ENCODE measurements around the gene UFC1. TPM values are rescaled to one million over a fixed set of nuclear protein-coding genes. Genes with fewer than 3 reads are reported as not detected.

Gene UFC1
- total and polyA plus RNA-seq, 4 donors, result 99.6 to 149 (median 112) TPM

GRCh38 chr1:161177112-161177935 is 23.5 kb downstream of the UFC1 start, which contains the start of gene B4GALT3:
Gene B4GALT3 (minus strand): TSS chr1:161177507. CDS start chr1:161176060, 1,447 bp downstream.
- no peaks in the 10 kb centered on the region for H3K9me3 ChIP-seq (ENCODE audit: control insufficient read depth in 4 of 4, insufficient read depth in 3 of 4, low read length in 3 of 4)
- no peak for TF ChIP-seq CTCF (IDR thresholded peaks at IDR 0.05; ENCODE audit: control extremely low read depth, extremely low read depth)
- H3K4me3 ChIP-seq, result peak within 1 kb of the TSS; percentile 82
- H3K4me1 ChIP-seq (ENCODE audit: control insufficient read depth in 5 of 5, insufficient read depth in 5 of 5, low read length in 5 of 5), result peaks cover 0 to 21% (median 7%) of the 10 kb centered on the region in 5 donors
- H3K9ac ChIP-seq (ENCODE audit: insufficient read depth in 1 of 2, low read length in 2 of 2), result peak within 1 kb of the TSS; percentile 79 to 93
- peak; percentile 96 for ATAC-seq (ENCODE audit: insufficient read depth, low FRiP score)
- H3K27me3 ChIP-seq (ENCODE audit: control insufficient read depth in 3 of 3, insufficient read depth in 3 of 3, low read length in 2 of 3), result no peaks in the 10 kb centered on the region
- peaks cover 6 to 37% (median 18%) of the 10 kb centered on the region in 4 donors for H3K36me3 ChIP-seq (ENCODE audit: control insufficient read depth in 4 of 4, insufficient read depth in 4 of 4, low read length in 4 of 4)
- H3K27ac ChIP-seq (ENCODE audit: low read depth in 1 of 2, low read length in 1 of 2), result peak within 1 kb of the TSS; percentile 93 to 97
- DNase-seq, result peak; percentile 86 to 93 (median 89)
- WGBS, 2 donors, result 4 to 6% methylated on average over 47 to 50 of the region's 50 CpGs

- WGBS, 2 donors, result 56 to 66% methylated on average over 9 of the region's 9 CpGs
- Histone ChIP-seq H3K4me3 (peak overlapping the region; percentile 37), H3K9ac (ENCODE audit: insufficient read depth in 1 of 2, low read length in 2 of 2) (peak overlapping the region; percentile 47 to 80), H3K9me3 (ENCODE audit: control insufficient read depth in 4 of 4, insufficient read depth in 3 of 4, low read length in 3 of 4) (no peaks in the 10 kb centered on the region), H3K27me3 (ENCODE audit: control insufficient read depth in 3 of 3, insufficient read depth in 3 of 3, low read length in 2 of 3) (no peaks in the 10 kb centered on the region), H3K4me1 (ENCODE audit: control insufficient read depth in 5 of 5, insufficient read depth in 5 of 5, low read length in 5 of 5) (peaks cover 0 to 20% (median 7%) of the 10 kb centered on the region in 5 donors), H3K36me3 (ENCODE audit: control insufficient read depth in 4 of 4, insufficient read depth in 4 of 4, low read length in 4 of 4) (peaks cover 4 to 33% (median 15%) of the 10 kb centered on the region in 4 donors), H3K27ac (ENCODE audit: low read depth in 1 of 2, low read length in 1 of 2) (peak overlapping the region; percentile 93 to 97)
- TF ChIP-seq CTCF (IDR thresholded peaks at IDR 0.05; ENCODE audit: control extremely low read depth, extremely low read depth), result no peak
- no peak for DNase-seq
- no peak for ATAC-seq (ENCODE audit: insufficient read depth, low FRiP score)
Observed at GRCh38 chr1:161177936-161178244, 24.1 kb downstream of the UFC1 start.

- no peak overlapping the region for H3K4me3 ChIP-seq
- no peaks in the 10 kb centered on the region for H3K9me3 ChIP-seq (ENCODE audit: control insufficient read depth in 4 of 4, insufficient read depth in 3 of 4, low read length in 3 of 4)
- DNase-seq (no peak), ATAC-seq (ENCODE audit: insufficient read depth, low FRiP score) (no peak)
- peaks cover 3 to 17% (median 5%) of the 10 kb centered on the region in 4 donors for H3K36me3 ChIP-seq (ENCODE audit: control insufficient read depth in 4 of 4, insufficient read depth in 4 of 4, low read length in 4 of 4)
- TF ChIP-seq CTCF (IDR thresholded peaks at IDR 0.05; ENCODE audit: control extremely low read depth, extremely low read depth), result no peak
- WGBS, 2 donors, result 95 to 98% methylated on average over 3 of the region's 3 CpGs
- H3K4me1 ChIP-seq (ENCODE audit: control insufficient read depth in 5 of 5, insufficient read depth in 5 of 5, low read length in 5 of 5), result peaks cover 0 to 14% (median 7%) of the 10 kb centered on the region in 5 donors
- H3K27me3 ChIP-seq (ENCODE audit: control insufficient read depth in 3 of 3, insufficient read depth in 3 of 3, low read length in 2 of 3), result no peaks in the 10 kb centered on the region
- no peak overlapping the region for H3K27ac ChIP-seq (ENCODE audit: low read depth in 1 of 2, low read length in 1 of 2)
- H3K9ac ChIP-seq (ENCODE audit: insufficient read depth in 1 of 2, low read length in 2 of 2), result no peak overlapping the region
Observed at GRCh38 chr1:161179698-161180097, 25.9 kb downstream of the UFC1 start.

Measured in lung (tissue), 12 donors.